HG02840 (cell line): Measurements from ENCODE around the gene PCSK5.

Source experiments
- ATAC-seq: cut with Tn5 transposase; IDR thresholded peaks from one replicate; pipeline ENCODE4 v1.9.1; 2021; ENCODE audit warnings: mild to moderate bottlenecking, moderate library complexity, moderate number of reproducible peaks; ENCODE audit not compliant: unreplicated experiment, low FRiP score

Gene PCSK5

GRCh38 chr9:76219560-76220151 is 329.2 kb downstream of the PCSK5 start:
- no peak for ATAC-seq

DNA sequence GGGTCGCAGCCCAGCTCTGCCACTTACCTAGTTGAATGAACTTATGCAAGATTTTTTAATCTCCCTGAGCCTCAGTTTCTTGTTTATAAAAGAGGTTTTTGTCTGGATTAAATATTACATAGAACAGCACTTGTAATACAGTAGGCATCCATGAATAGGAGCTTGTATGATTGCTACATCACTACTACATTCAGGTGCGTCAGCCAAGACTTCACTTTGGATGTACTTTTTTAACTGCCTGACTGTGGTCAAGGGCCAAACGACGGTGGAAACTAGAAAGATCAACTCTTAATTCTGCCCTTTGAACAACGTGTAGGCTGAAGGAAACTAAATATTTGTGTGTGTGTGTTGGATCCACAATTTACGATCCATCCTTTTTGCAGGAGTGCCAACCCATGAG is 330.9 kb downstream of the PCSK5 start:
- ATAC-seq: no peak

GRCh38 chr9:76223749-76224340 is 333.4 kb downstream of the PCSK5 start:
- ATAC-seq: no peak

DNA sequence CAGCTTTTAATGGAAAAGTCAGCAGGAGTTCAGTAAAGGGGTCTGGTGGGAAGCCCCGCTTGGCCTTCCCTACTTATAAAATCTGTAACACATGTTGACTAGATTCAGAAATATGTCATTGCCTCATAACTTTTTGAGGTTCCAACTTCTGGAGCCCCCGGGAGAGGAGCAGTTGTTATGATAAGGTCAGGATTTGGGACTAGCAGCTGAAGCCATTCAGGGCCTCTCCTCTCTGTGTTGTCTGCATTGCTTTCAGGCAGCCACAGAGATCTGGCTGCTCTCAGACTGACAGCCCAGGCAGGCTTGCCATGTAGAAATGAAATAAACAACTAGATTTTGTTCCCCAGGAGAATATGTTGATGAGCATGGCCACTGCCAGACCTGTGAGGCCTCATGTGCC is 336.7 kb downstream of the PCSK5 start:
- ATAC-seq: no peak

GRCh38 chr9:76231001-76231400 is 340.5 kb downstream of the PCSK5 start:
- no peak for ATAC-seq

DNA sequence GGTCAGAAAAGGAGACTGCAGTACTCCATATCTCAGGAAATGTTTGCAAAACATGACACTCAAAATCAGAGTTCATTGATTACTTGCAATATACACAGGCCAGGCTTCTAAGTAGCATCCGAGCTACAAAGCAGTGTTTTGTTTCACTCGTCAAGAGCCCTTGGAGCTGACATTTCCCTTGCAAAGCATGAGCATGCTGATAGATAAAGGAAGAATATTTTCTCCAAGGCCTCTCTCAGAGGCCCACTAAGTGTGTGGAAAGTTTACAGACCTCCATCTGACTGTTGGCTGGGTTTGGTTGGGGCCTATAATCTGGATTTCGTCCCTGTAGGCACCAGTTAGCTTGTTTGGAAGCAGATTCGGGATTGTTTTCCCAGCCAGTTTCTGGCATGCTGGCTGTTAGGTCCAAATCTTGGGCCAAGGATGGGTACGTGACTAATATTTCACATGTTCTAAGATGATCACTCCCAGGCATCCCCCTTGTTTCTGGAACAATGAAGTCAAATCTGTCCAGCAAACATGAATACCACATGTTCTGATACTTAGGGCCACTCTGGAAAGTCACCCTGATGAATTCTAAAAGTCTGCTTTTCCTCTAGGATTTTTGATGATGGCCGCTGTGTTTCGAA is 342.5 kb downstream of the PCSK5 start:
- no peak for ATAC-seq

- no peak for ATAC-seq
These were observed 350.1 kb downstream of the PCSK5 start for GRCh38 chr9:76240578-76240977.

GRCh38 chr9:76245518-76245917 is 355.0 kb downstream of the PCSK5 start:
- no peak for ATAC-seq

DNA sequence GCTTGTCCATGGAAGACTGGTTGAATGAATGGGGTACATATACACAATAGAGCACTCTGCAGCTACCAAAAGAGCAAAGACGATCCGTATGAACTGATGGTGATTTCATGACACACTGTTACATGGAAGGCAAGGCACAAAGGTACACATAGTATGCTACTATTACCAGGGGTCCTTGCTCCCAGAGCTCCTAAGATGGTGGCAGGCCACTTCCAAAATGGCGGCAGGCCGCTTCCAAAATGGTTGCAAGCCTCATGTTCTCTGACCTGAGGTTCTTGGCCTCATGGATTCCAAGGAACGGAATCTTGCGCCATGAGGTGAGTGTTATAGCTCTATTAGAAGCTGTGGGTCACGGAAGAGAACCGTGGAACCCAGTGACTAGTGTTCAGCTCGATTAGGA is 356.2 kb downstream of the PCSK5 start:
- no peak for ATAC-seq

- ATAC-seq: no peak
These were observed 357.0 kb downstream of the PCSK5 start for GRCh38 chr9:76247426-76247825.

GRCh38 chr9:76249309-76249708 is 358.8 kb downstream of the PCSK5 start:
- no peak for ATAC-seq

- ATAC-seq: no peak
These were observed 365.4 kb downstream of the PCSK5 start for GRCh38 chr9:76255781-76256455.

GRCh38 chr9:76257311-76257710 is 366.8 kb downstream of the PCSK5 start:
- ATAC-seq: no peak

DNA sequence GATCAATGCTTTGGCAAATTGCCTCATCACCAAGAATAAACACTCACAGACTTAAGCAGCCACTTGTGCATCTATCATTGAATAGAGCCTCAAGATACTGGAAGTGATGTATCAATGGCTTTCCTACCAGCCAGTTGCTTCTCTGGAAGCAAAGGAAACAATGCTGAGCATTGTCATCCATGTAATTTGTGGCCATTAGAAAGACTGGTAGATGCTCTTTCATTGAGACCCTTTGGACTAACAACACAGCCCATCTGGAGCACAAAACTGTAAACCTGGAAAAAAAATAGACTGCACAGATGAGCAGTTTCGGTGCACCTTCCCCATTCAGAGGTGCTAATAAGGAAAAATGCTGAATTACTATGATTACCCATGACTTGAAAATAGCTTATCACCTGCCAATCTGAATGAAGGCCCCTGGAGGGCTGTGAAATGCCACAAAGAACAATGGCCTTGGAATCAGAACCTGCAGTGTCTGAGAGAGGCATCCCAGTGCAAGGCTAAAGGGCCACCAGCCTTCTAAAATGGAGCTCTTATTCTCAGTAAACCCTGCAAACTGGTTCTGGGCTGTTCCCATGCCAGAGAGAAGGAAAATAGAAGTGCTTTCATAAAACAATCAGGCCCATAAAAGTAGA is 376.3 kb downstream of the PCSK5 start:
- ATAC-seq: no peak

GRCh38 chr9:76267284-76267652 is 376.8 kb downstream of the PCSK5 start:
- no peak for ATAC-seq

DNA sequence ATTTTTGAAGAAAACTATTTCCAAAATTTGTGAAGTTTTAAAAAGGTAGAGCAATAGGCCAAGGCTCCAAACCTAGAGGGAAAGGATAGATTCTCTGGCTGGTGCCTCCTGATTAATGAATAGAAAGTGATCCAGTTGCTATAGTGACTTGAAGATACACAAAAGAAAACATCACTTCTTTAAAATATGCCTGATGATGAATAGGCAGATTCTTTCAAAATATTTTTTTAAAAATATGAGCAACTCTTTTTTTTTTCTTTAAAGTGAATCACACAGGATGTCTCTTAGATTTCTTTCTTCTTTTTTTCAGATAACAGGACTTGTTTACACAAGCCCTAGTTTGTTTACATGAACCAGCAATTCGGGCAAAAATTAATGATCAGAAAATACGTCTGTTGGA is 379.3 kb downstream of the PCSK5 start:
- ATAC-seq: no peak

DNA sequence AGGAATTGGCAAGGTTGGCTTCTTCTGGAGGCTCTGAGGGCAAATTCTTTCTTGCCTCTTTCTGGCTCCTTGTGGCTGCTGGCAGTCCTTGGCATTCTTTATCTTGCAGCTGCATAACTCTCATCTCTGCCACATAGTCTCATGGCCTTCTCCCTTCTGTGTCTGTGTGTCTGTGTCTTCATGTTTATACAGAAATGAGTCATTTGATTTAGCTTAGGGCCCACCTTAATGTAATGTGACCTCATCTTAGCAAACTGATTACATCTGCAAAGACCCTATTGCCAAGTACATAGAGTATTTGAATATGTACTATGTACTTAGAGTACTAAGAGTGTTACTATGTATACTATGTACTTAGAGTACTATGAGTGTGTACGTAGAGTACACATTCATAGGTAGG is 381.3 kb downstream of the PCSK5 start:
- no peak for ATAC-seq

DNA sequence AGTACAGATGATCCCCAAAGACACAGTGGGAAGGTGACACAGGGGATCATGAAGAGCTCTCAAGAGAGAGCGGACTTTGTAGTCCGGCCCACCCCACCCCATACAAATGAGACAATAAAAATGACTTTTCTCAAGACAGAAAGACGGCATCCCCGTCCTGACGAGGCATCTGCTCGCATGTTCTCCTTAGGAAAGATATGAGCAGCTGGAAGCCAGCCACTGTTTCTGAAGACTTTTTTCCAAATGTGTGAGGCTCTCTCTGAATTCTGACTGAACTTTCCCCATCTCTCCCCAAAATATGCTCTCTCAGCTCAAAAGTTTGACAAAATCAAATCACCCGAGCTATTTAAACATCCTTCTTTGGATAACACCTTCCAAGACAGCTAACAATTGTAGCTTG is 398.6 kb downstream of the PCSK5 start:
- ATAC-seq: no peak

DNA sequence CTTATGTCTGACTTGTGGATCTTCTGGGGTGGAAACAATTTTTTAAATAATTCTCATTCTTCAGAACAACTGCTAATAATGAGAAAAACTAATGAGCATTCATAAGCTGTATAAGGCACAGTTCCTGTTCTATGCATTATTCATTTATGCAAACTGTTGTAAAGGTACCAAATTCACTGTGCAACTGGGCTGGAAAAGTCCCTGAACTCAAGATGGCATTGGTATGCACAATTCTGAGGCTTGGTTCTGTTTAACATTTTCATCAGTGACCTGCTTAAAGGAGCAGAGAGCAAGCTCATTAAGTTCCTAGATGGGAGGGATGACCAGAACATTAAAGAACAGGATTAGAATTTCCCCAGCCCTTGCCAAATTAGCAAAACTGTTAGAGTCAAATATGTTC is 399.2 kb downstream of the PCSK5 start:
- no peak for ATAC-seq

- ATAC-seq: no peak
These were observed 400.1 kb downstream of the PCSK5 start for GRCh38 chr9:76290555-76290954.

GRCh38 chr9:76292246-76292645 is 401.8 kb downstream of the PCSK5 start:
- ATAC-seq: no peak
